ENCODE measurements around the gene TSHZ2.

DNA sequence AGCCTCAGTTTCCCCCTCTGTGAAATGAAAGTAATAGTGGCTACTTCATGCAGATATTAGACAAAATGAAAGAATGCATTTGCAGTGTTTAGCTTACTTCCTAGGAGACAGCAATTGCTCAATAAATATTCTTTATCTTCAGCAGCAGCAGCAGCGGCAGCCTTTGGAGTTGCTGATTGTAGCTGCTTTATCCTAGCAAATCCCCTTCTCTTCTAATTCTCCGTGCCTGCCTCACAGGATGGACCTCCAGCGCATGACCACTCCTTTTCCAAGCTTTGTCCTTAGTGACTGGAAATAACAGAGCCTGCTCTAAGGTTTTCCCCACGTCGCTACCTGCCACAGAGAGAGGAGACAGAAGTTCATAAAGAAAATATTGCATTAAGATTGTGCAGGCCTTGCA is 279.8 kb downstream of the TSHZ2 start:
- no peak for TF ChIP-seq EZH2 (IDR thresholded peaks at IDR 0.05; ENCODE audit: borderline replicate concordance)
- TF ChIP-seq, protein P1, sequence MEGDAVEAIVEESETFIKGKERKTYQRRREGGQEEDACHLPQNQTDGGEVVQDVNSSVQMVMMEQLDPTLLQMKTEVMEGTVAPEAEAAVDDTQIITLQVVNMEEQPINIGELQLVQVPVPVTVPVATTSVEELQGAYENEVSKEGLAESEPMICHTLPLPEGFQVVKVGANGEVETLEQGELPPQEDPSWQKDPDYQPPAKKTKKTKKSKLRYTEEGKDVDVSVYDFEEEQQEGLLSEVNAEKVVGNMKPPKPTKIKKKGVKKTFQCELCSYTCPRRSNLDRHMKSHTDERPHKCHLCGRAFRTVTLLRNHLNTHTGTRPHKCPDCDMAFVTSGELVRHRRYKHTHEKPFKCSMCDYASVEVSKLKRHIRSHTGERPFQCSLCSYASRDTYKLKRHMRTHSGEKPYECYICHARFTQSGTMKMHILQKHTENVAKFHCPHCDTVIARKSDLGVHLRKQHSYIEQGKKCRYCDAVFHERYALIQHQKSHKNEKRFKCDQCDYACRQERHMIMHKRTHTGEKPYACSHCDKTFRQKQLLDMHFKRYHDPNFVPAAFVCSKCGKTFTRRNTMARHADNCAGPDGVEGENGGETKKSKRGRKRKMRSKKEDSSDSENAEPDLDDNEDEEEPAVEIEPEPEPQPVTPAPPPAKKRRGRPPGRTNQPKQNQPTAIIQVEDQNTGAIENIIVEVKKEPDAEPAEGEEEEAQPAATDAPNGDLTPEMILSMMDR (IDR thresholded peaks at IDR 0.05; ENCODE audit: poor library complexity): no peak
- no peak for TF ChIP-seq EZH2phosphoT487 (IDR thresholded peaks at IDR 0.05; ENCODE audit: low read depth, severe bottlenecking, unreplicated experiment)
